ES-I3 (cell line): Measurements from ENCODE around the gene PCLO.

ENCODE experiments used
- H3K36me3 ChIP-seq: 2 replicates; pipeline ENCODE4 v1.6.1; 2013; ENCODE audit warnings: mild to moderate bottlenecking, low read length, control low read depth, moderate library complexity; ENCODE audit not compliant: insufficient read depth
- H3K4me1 ChIP-seq: 2 replicates; pipeline ENCODE4 v1.6.1; 2013; ENCODE audit warnings: mild to moderate bottlenecking, control low read depth, low read length; ENCODE audit not compliant: insufficient read depth
- H3K9ac ChIP-seq: 2 replicates; pipeline ENCODE4 v1.6.1; 2013; ENCODE audit warnings: low read depth, mild to moderate bottlenecking, low read length, moderate library complexity
- H3K9me3 ChIP-seq: 2 replicates; pipeline ENCODE4 v1.6.1; 2013; ENCODE audit warnings: mild to moderate bottlenecking, low read length, moderate library complexity; ENCODE audit not compliant: control insufficient read depth, insufficient read depth

PCLO gene, protein sequence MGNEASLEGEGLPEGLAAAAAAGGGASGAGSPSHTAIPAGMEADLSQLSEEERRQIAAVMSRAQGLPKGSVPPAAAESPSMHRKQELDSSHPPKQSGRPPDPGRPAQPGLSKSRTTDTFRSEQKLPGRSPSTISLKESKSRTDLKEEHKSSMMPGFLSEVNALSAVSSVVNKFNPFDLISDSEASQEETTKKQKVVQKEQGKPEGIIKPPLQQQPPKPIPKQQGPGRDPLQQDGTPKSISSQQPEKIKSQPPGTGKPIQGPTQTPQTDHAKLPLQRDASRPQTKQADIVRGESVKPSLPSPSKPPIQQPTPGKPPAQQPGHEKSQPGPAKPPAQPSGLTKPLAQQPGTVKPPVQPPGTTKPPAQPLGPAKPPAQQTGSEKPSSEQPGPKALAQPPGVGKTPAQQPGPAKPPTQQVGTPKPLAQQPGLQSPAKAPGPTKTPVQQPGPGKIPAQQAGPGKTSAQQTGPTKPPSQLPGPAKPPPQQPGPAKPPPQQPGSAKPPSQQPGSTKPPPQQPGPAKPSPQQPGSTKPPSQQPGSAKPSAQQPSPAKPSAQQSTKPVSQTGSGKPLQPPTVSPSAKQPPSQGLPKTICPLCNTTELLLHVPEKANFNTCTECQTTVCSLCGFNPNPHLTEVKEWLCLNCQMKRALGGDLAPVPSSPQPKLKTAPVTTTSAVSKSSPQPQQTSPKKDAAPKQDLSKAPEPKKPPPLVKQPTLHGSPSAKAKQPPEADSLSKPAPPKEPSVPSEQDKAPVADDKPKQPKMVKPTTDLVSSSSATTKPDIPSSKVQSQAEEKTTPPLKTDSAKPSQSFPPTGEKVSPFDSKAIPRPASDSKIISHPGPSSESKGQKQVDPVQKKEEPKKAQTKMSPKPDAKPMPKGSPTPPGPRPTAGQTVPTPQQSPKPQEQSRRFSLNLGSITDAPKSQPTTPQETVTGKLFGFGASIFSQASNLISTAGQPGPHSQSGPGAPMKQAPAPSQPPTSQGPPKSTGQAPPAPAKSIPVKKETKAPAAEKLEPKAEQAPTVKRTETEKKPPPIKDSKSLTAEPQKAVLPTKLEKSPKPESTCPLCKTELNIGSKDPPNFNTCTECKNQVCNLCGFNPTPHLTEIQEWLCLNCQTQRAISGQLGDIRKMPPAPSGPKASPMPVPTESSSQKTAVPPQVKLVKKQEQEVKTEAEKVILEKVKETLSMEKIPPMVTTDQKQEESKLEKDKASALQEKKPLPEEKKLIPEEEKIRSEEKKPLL (N-terminal part only)

DNA sequence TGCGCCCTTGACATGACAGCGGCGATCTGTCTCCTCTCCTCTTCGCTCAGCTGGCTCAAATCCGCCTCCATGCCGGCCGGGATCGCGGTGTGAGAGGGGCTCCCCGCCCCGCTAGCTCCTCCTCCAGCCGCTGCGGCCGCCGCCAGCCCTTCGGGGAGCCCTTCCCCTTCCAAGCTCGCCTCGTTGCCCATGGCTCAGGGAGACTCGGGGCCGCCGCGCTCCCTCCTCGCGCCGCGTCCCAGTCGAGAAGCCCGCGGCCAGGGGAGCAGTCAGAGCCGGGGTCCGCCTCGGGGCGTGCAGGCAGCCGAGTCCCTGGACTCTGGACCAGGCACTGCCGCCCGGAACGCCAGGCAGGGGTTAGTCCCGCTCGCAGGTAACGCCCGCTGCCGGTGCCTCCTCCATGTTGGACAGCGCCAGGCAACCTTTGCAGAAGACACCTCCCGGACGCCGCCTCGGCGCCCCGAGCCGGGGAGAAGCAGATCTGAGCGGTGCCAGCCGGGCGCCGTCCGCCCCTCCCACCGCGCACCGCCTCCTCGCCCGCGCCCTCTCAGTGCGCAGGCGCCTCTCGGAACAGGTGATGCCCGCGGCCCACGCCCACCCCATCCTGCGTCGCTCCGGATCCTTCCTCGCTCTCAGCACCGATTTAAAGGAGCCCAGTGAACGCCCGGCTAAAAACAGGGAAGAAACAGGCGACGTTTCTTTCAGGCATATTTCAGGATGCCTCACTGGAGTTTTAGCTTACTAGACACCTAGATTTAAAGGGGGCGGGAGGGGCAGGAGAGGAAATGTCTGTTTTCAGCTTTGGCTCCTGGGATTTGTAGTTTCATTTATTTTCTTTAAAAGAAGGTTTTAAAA, at the start of gene PCLO:
Gene PCLO, minus strand, starts transcription at position 483 of the 855 bp plus-strand sequence. Its CDS starts 292 bp downstream, at position 191.
- Histone ChIP-seq H3K9ac (peak within 1 kb of the TSS; percentile 93), H3K36me3 (no peaks in the 10 kb centered on the region), H3K9me3 (no peaks in the 10 kb centered on the region), H3K4me1 (0 out of 2 replicates have a peak, but pooled peaks cover 3% of the 10 kb centered on the region)

DNA sequence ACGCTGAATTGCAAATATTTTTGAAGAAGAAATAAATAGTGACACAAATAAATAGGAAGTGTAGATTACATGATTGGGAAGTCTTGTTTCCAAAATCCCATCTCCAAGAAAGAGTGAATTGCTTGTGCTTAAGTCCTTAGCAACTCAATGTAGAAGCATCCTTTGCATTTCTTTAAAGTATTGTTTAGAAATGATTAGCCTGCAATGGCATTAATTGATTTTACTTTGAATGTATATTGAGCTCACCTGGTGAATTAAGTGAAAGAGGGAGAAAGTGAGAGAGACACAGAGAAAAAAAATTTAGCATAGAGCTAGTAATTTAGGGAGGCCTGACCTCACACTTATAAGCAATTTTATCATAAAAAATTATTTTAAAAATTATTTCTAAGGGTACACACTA, 49.0 kb upstream of the PCLO start:
- no peaks in the 10 kb centered on the region for H3K36me3 ChIP-seq
- H3K9ac ChIP-seq = no peak overlapping the region
- peaks cover 11% of the 10 kb centered on the region; the same call in 1 of the 2 replicates for H3K4me1 ChIP-seq
- H3K9me3 ChIP-seq = no peaks in the 10 kb centered on the region

DNA sequence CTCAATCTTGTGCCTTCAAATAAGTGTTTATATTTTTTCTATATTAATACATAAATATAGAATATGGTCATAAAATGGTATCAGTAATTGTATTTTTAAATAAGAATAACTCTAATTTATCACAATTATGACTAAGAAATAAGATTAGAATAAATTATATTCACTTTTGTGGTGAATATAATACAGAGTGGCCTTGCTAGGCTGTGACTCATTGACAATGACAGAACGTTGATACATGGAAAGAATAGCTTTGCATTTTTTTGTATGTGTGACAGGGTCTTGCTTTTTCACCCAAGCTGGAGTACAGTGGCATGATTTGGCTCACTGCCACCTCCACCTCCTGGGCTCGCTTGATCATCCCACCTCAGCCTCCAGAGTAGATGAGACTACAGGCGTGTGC, 47.8 kb upstream of the PCLO start:
- Histone ChIP-seq H3K9ac (no peak overlapping the region), H3K9me3 (no peaks in the 10 kb centered on the region), H3K4me1 (peaks cover 11% of the 10 kb centered on the region; the same call in 1 of the 2 replicates), H3K36me3 (no peaks in the 10 kb centered on the region)

DNA sequence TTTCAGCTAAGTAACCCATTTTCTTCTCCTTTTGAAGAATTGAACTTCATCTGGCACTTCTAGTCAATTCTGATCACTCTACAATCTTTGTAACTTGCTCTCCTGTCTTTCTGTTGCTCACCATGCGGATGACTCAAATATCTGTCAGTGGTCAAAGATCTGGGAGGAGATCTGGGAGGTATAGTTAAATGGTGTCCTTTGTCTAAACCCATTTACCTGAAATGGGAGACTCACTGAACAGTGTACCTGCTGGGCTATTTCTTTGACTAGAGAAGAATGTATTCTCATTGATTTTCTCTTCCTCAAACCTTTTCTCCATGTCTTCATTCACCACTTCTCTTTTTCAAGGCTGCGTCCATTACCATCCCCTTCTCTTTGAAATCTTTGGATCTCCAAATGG, 42.0 kb upstream of the PCLO start:
- Histone ChIP-seq H3K4me1 (0 out of 2 replicates have a peak, but pooled peaks cover 15% of the 10 kb centered on the region), H3K9me3 (no peaks in the 10 kb centered on the region), H3K9ac (no peak overlapping the region), H3K36me3 (no peaks in the 10 kb centered on the region)

DNA sequence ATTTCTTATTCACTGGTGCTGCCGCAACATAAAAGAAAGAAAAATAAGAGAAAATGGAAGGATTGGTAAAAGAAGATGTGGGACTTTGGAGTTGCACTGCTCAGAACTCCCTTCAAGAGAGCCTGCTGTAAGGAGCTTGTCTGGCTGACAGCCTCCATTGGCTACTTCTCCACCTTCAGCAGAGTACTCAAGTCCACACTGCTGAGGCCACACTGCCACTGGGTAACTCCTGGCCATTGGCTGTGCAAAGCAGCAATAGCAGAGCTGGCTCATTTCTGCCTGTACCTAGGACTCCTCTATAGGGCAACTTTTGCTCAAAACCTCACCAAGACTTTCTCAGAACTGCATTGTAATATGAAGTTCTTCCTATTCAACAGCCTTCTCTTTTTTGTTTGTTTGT, 38.7 kb upstream of the PCLO start:
- 0 out of 2 replicates have a peak, but pooled peaks cover 15% of the 10 kb centered on the region for H3K4me1 ChIP-seq
- H3K9me3 ChIP-seq = no peaks in the 10 kb centered on the region
- no peak overlapping the region for H3K9ac ChIP-seq
- H3K36me3 ChIP-seq = no peaks in the 10 kb centered on the region

DNA sequence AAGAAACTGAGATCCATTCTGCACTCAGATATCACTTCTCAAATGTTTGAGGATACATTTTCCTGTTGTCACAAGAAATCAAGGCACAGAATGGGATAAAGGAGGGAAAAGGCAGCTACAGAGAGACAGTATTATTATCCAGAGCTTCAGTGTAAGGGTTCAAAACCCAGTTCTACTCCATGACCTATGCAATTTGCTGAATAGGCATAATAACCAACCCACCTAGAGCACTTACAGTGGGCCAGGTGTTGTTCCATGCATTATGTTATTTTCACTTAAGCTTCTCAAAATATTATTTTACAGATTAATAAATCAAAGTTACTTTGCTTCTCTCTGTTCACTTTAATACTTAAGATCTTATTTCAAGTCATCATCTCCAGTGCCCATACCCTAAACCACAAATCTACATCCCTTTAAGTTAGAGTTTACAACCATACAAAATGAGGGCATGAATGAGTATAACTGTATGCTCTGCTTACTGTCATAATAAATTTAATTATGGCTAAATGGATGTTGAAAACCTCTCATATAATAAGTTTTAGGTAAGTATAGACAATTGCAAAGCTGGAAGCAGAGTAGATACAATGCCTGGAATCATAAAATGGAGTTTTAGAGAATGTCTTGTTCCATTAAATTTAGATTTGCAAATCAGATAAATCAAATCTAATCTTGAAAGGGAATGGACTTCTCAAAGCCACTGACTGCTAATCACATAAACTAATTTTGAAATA, 28.1 kb upstream of the PCLO start:
- H3K9ac ChIP-seq = no peak overlapping the region
- no peaks in the 10 kb centered on the region for H3K4me1 ChIP-seq
- H3K9me3 ChIP-seq = no peaks in the 10 kb centered on the region
- H3K36me3 ChIP-seq = no peaks in the 10 kb centered on the region

DNA sequence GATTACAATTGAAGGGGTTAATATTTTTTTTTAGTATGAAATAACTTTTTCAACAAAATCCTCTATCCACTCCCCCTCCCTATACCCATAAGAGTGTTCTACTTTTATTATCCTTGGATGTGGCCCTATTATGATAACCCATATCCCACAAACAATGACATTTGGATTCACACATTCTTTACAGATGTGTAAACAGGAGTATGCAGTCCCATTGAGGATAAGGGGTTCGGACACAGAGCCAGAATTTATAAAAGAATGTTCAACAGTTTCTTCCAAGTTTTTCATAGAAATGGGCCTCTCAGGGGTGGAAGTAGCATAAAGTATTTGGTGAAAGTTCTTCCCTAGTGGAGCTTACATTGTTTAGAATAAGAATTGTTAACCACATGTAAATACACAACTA, 16.1 kb upstream of the PCLO start:
- H3K4me1 ChIP-seq = no peaks in the 10 kb centered on the region
- peaks cover 8% of the 10 kb centered on the region for H3K9me3 ChIP-seq
- H3K36me3 ChIP-seq = no peaks in the 10 kb centered on the region
- no peak overlapping the region for H3K9ac ChIP-seq

DNA sequence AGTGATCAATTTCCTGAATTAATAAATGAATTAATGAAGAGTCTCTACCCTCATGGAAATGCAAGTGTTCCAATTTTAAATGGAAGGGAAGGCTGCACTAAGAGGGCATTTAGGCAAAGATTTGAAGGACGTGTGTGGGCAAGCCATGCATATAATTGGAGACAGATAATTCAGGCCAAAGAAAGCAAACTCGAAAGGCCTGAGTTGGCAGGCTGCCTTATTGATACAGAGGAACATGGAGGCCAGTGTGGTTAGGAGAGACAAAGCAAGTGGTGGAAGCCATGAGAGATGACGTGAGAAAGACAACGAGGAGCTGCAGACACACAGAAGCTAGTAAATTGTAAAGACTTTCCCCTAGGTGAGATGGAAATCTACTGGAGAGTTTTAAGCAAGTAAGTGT, 15.4 kb upstream of the PCLO start:
- Histone ChIP-seq H3K9me3 (peaks cover 8% of the 10 kb centered on the region), H3K4me1 (no peaks in the 10 kb centered on the region), H3K36me3 (no peaks in the 10 kb centered on the region), H3K9ac (no peak overlapping the region)

DNA sequence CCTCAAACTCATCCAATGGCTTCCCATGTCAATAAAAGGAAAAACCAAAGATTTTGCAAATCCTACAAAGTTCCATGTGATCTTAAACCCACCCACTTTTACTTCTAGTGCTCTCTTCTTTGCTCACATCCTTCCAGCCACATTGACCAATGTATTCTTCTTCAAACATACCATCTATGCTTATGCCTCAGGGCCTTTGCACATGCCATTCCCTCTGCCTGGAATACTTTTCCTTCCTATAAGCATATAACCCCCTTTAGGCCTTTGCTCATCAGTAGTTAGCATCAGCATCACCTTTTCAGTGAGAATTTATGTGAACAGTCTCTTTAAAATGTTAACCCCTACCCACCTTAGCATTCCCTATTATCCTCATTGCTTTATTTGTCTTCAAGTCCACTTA, 11.0 kb upstream of the PCLO start:
- H3K9ac ChIP-seq = no peak overlapping the region
- no peaks in the 10 kb centered on the region for H3K36me3 ChIP-seq
- no peaks in the 10 kb centered on the region for H3K9me3 ChIP-seq
- H3K4me1 ChIP-seq = no peaks in the 10 kb centered on the region

DNA sequence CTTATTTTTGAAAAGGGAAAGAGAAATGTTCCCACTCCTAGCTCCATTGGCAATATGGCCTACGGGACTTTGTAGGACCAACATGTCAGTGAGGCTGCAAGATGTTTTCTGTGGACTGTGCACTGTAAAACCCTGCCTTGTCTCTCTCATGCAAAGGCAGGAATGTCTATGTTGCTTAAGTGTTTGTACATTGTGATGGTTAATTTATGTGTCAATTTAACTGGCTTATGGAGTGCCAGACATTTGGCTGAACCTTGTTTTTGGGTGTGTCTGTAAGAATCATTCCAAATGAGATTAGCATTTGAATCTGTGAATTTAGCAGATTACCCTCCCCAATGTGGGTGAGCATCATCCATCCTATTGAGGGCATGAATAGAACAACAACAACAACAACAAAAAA, 4.1 kb upstream of the PCLO start:
- Histone ChIP-seq H3K4me1 (0 out of 2 replicates have a peak, but pooled peaks cover 3% of the 10 kb centered on the region), H3K36me3 (no peaks in the 10 kb centered on the region), H3K9ac (no peak overlapping the region), H3K9me3 (no peaks in the 10 kb centered on the region)

DNA sequence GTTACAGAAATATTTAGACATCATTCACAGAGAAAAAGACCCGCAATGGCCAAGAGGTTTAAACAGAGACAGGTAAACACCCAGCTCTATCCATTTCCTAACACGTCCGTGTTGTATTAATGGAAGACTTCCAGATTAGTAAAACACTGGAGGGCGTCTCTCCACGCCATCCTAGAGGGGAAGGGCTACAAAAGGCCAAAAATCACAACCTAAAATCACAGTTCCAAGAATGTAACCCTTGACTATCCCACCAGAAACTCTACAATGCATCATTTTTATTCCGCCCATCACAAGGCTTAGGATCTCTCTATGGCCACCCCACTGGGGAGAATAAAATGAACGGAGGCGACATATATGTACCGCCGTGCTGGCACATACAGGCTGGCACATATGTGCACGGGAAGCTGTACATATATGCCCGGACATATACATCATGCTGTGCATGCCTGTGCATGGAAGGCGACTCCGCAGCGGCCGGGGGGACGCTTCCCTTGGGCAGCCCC, 734 bp downstream of the PCLO start:
- peak overlapping the region; percentile 93; the same call in 1 of the 2 replicates for H3K9ac ChIP-seq
- no peaks in the 10 kb centered on the region for H3K9me3 ChIP-seq
- H3K36me3 ChIP-seq = no peaks in the 10 kb centered on the region
- H3K4me1 ChIP-seq = 0 out of 2 replicates have a peak, but pooled peaks cover 3% of the 10 kb centered on the region

DNA sequence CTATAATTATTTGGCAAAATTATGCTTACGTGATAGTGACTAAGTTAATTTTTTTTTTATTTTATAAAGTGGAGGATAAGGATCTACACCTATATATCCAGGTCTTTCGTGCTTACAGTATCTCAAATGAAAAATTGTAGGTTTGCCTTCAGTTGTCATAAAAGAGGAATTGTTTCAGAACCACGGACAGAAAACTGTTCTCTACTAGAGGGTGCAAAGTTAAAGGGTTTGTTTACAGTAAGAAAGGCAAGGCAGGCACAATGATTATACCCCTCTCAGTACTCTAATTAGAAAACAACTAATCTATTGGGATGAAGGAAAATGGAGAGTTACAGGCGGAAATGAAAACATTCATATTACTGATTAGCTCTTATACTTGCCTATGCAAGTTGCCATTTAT, 1.5 kb downstream of the PCLO start:
- no peaks in the 10 kb centered on the region for H3K36me3 ChIP-seq
- H3K4me1 ChIP-seq = 0 out of 2 replicates have a peak, but pooled peaks cover 3% of the 10 kb centered on the region
- H3K9ac ChIP-seq = no peak overlapping the region
- H3K9me3 ChIP-seq = no peaks in the 10 kb centered on the region

DNA sequence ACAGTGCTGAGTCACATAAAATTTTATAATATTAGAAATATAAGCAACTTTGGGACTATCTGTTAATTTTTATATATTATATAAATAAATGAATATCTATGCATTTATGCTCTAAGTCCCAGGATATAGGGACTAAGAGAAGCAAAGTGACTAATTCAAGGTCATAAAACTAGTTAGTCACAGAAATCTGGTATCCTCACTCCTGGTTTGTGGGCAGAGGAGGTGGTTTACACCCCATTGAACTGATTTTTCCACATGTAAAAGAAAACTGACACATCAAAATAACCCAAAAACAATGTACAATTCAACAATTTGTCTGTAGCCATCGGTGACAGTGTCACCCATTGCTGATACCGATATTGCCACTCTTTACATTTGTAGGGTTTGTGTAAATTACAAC, 3.0 kb downstream of the PCLO start:
- H3K36me3 ChIP-seq = no peaks in the 10 kb centered on the region; the same call in 1 of the 2 replicates
- 0 out of 2 replicates have a peak, but pooled peaks cover 3% of the 10 kb centered on the region for H3K4me1 ChIP-seq
- H3K9ac ChIP-seq = no peak overlapping the region
- H3K9me3 ChIP-seq = no peaks in the 10 kb centered on the region
